H9 (cell line): Measurements from ENCODE around the gene EP300. TPM values are rescaled to one million over a fixed set of nuclear protein-coding genes. Genes with fewer than 3 reads are reported as not detected.

Experiments used
- DNase-seq: peaks from one replicate; pipeline ENCODE4 v3.0.0-alpha.2; 2017
- H2AFZ ChIP-seq: one replicate; pipeline ENCODE4 v1.6.1; 2013; ENCODE audit warnings: mild to moderate bottlenecking, low read length, control low read depth, moderate library complexity
- H2AK5ac ChIP-seq: 2 replicates; pipeline ENCODE4 v1.6.1; 2013; ENCODE audit warnings: low read length, control low read depth, mixed read lengths; ENCODE audit not compliant: insufficient read length
- H2BK120ac ChIP-seq: one replicate; pipeline ENCODE4 v1.6.1; 2013; ENCODE audit warnings: low read depth, mild to moderate bottlenecking, low read length, control low read depth, inconsistent platforms; ENCODE audit not compliant: poor library complexity, severe bottlenecking
- H2BK12ac ChIP-seq: 2 replicates; pipeline ENCODE4 v1.6.1; 2013; ENCODE audit warnings: low read length, control low read depth, mixed read lengths, low read depth; ENCODE audit not compliant: insufficient read length
- H2BK15ac ChIP-seq: 2 replicates; pipeline ENCODE4 v1.6.1; 2013; ENCODE audit warnings: low read depth, low read length, control low read depth
- H2BK20ac ChIP-seq: one replicate; pipeline ENCODE4 v1.6.1; 2013; ENCODE audit warnings: low read depth, mild to moderate bottlenecking, low read length, control low read depth, inconsistent platforms; ENCODE audit not compliant: poor library complexity, severe bottlenecking
- H2BK5ac ChIP-seq: 2 replicates; pipeline ENCODE4 v1.6.1; 2013; ENCODE audit warnings: low read length, control low read depth, mixed read lengths; ENCODE audit not compliant: insufficient read length
- H3K14ac ChIP-seq: 2 replicates; pipeline ENCODE4 v1.6.1; 2013; ENCODE audit warnings: low read length, control low read depth; ENCODE audit not compliant: insufficient read depth
- H3K18ac ChIP-seq: 2 replicates; pipeline ENCODE4 v1.6.1; 2013; ENCODE audit warnings: low read depth, mild to moderate bottlenecking, mixed read lengths, low read length, control low read depth; ENCODE audit not compliant: insufficient read length
- H3K23ac ChIP-seq: 2 replicates; pipeline ENCODE4 v1.6.1; 2013; ENCODE audit warnings: low read length, control low read depth, mixed read lengths, low read depth; ENCODE audit not compliant: insufficient read length
- H3K23me2 ChIP-seq: 2 replicates; pipeline ENCODE4 v1.6.1; 2013; ENCODE audit warnings: low read depth, mild to moderate bottlenecking, mixed read lengths, low read length, control low read depth; ENCODE audit not compliant: insufficient read length, poor library complexity, severe bottlenecking
- H3K27ac ChIP-seq: 2 replicates; pipeline ENCODE4 v1.5.1; 2013; ENCODE audit warnings: low read length, control low read depth, mixed read lengths, low read depth; ENCODE audit not compliant: insufficient read length
- H3K27me3 ChIP-seq: 2 replicates; pipeline ENCODE4 v1.6.1; 2013; ENCODE audit warnings: low read length, control low read depth, inconsistent platforms; ENCODE audit not compliant: insufficient read depth
- H3K4ac ChIP-seq: 2 replicates; pipeline ENCODE4 v1.6.1; 2013; ENCODE audit warnings: low read depth, mild to moderate bottlenecking, control low read depth, inconsistent platforms, low read length, moderate library complexity
- H3K4me1 ChIP-seq: 2 replicates; pipeline ENCODE4 v1.6.1; 2013; ENCODE audit warnings: low read length, control low read depth, inconsistent platforms; ENCODE audit not compliant: insufficient read depth
- H3K4me2 ChIP-seq: 2 replicates; pipeline ENCODE4 v1.6.1; 2013; ENCODE audit warnings: low read length, control low read depth, mixed read lengths; ENCODE audit not compliant: insufficient read length, insufficient read depth
- H3K56ac ChIP-seq: 2 replicates; pipeline ENCODE4 v1.6.1; 2013; ENCODE audit warnings: low read depth, mild to moderate bottlenecking, mixed read lengths, low read length, control low read depth; ENCODE audit not compliant: insufficient read length
- H3K79me1 ChIP-seq: 2 replicates; pipeline ENCODE4 v1.6.1; 2013; ENCODE audit warnings: low read depth, mild to moderate bottlenecking, moderate library complexity, low read length, control low read depth, inconsistent platforms; ENCODE audit not compliant: insufficient read depth, poor library complexity, severe bottlenecking
- H3K79me2 ChIP-seq: 2 replicates; pipeline ENCODE4 v1.6.1; 2013; ENCODE audit warnings: low read length, control low read depth, inconsistent platforms; ENCODE audit not compliant: insufficient read depth
- H3K9ac ChIP-seq: 2 replicates; pipeline ENCODE4 v1.6.1; 2013; ENCODE audit warnings: low read length, control low read depth, mixed read lengths; ENCODE audit not compliant: insufficient read length; ENCODE audit errors: extremely low read depth
- H3K9me3 ChIP-seq: one replicate; pipeline ENCODE4 v1.6.1; 2013; ENCODE audit warnings: low read depth, low read length, inconsistent platforms; ENCODE audit not compliant: control insufficient read depth
- H3T11ph ChIP-seq: one replicate; pipeline ENCODE4 v1.6.1; 2013; ENCODE audit warnings: mild to moderate bottlenecking, low read length, control low read depth, inconsistent platforms
- H4K20me1 ChIP-seq: one replicate; pipeline ENCODE4 v1.6.1; 2013; ENCODE audit not compliant: control insufficient read depth, insufficient read length, insufficient read depth
- H4K5ac ChIP-seq: 2 replicates; pipeline ENCODE4 v1.6.1; 2013; ENCODE audit warnings: low read depth, mild to moderate bottlenecking, mixed read lengths, low read length, control low read depth; ENCODE audit not compliant: insufficient read length
- H4K8ac ChIP-seq: replicated peaks from 2 replicates; pipeline ENCODE4 v1.6.1; 2013; ENCODE audit warnings: low read length, control low read depth, mixed read lengths, low read depth; ENCODE audit not compliant: insufficient read length
- H4K91ac ChIP-seq: 2 replicates; pipeline ENCODE4 v1.6.1; 2013; ENCODE audit warnings: low read depth, mild to moderate bottlenecking, moderate library complexity, mixed read lengths, low read length, control low read depth; ENCODE audit not compliant: insufficient read length
- H3K27ac Mint-ChIP-seq, 3 experiments: 2 replicates in 2 of 3; 3 replicates in 1 of 3; pipeline ENCODE4 v1.8.0; 2020 to 2021; ENCODE audit warnings: mixed read lengths in 3 of 3, mild to moderate bottlenecking in 1 of 3, moderate library complexity in 1 of 3
- H3K27me3 Mint-ChIP-seq: 2 replicates; pipeline ENCODE4 v1.8.0; 2021; ENCODE audit warnings: low read depth, mild to moderate bottlenecking, moderate library complexity, mixed read lengths
- H3K36me3 Mint-ChIP-seq, 3 experiments: 2 replicates in 2 of 3; 3 replicates in 1 of 3; pipeline ENCODE4 v1.8.0; 2020 to 2021; ENCODE audit warnings: low read depth in 3 of 3, mixed read lengths in 3 of 3; ENCODE audit not compliant: insufficient read depth in 1 of 3
- H3K4me1 Mint-ChIP-seq, 2 experiments: 2 replicates each; pipeline ENCODE4 v1.8.0; 2020; ENCODE audit warnings: mixed read lengths in 2 of 2
- H3K4me3 Mint-ChIP-seq, 2 experiments: 2 replicates in 1 of 2; 3 replicates in 1 of 2; pipeline ENCODE4 v1.8.0; 2020 to 2021; ENCODE audit warnings: mild to moderate bottlenecking in 2 of 2, mixed read lengths in 2 of 2, moderate library complexity in 1 of 2
- H3K9me3 Mint-ChIP-seq, 2 experiments: 2 replicates in 1 of 2; 3 replicates in 1 of 2; pipeline ENCODE4 v1.8.0; 2020; ENCODE audit warnings: mild to moderate bottlenecking in 2 of 2, mixed read lengths in 2 of 2, moderate library complexity in 1 of 2
- CTCF ChIP-seq: fragments of 200-600 bp; sonication (generic); conservative IDR thresholded peaks from 3 replicates; pipeline ENCODE4 v1.8.0; 2021; ENCODE audit warnings: antibody characterized with exemption, mild to moderate bottlenecking
- WGBS: extraction: QIAGEN DNeasy Blood & Tissue Kit; methylation state at CpG from one replicate; pipeline ENCODE4 v1.1.7; 2013; ENCODE audit warnings: missing lambda C conversion rate, low lambda C conversion rate, mixed read lengths; ENCODE audit not compliant: insufficient read length; ENCODE audit errors: extremely low coverage; 5-methylcytosine and 5-hydroxymethylcytosine counted together
- total RNA-seq: library from RNA; stranded (reverse); gene quantifications from 2 replicates; pipeline ENCODE4 v1.2.1, GENCODE V29; 2021

Gene EP300
- total RNA-seq, 1 experiment from 2014 or later, result 136 TPM

GRCh38 chr22:41222846-41223507 lies 130.6 kb downstream of the EP300 start:
- Histone ChIP-seq H2BK12ac (no peak overlapping the region), H3K14ac (no peak overlapping the region), H2BK15ac (no peak overlapping the region), H3K79me1 (no peaks in the 10 kb centered on the region), H3K27ac (no peak overlapping the region), H3K4ac (no peak overlapping the region), H3K79me2 (no peaks in the 10 kb centered on the region), H2AK5ac (no peak overlapping the region), H2BK5ac (no peak overlapping the region), H3K56ac (no peak overlapping the region), H2AFZ (no peak overlapping the region), H4K8ac (no peak overlapping the region), H2BK120ac (no peak overlapping the region), H4K20me1 (no peaks in the 10 kb centered on the region), H4K5ac (no peak overlapping the region), H3K9me3 (no peaks in the 10 kb centered on the region), H3K18ac (no peak overlapping the region), H3K27me3 (no peaks in the 10 kb centered on the region), H3K9ac (no peak overlapping the region), H3K4me1 (no peaks in the 10 kb centered on the region), H2BK20ac (no peak overlapping the region), H3K23me2 (no peaks in the 10 kb centered on the region), H3K4me2 (no peak overlapping the region), H3K23ac (no peak overlapping the region), H3T11ph (no peak overlapping the region), H4K91ac (no peak overlapping the region)
- WGBS, result no CpG with 5 or more reads among the region's 9 CpGs
- TF ChIP-seq CTCF, result no peak
- no peak overlapping the region for H3K4me3 Mint-ChIP-seq
- no peaks in the 10 kb centered on the region for H3K27me3 Mint-ChIP-seq
- peaks cover under 1% of the 10 kb centered on the region in 2 experiments; a peak in 3 of 4 replicates for H3K4me1 Mint-ChIP-seq
- H3K27ac Mint-ChIP-seq, result peak overlapping the region in 1 of 3 experiments; percentile 68; a peak in 1 of 7 replicates
- peaks cover 17 to 80% (median 77%) of the 10 kb centered on the region in 3 experiments; a peak in 6 of 7 replicates for H3K36me3 Mint-ChIP-seq
- no peak for DNase-seq
- no peaks in the 10 kb centered on the region for H3K9me3 Mint-ChIP-seq
